ENCODE results near the gene PHACTR3.

DNA sequence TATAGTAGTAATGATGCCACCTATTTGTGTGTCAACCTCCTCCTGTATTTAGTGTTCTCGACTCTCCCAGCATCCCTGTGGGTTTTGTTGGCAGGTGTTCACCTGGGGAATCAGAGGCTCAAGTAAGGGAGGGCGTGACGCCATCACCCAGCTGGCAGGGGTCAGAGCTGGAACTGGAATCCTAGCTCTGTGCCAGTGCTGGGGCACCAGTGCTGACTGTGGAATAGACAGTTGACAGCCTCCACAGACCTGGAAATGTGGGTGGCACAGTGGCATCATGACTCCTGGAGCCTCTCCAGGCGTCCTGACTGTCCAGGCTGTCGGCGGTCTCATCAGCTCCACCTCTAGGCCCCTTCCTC, 226.3 kb downstream of the PHACTR3 start:
- TF ChIP-seq CTCF (IDR thresholded peaks at IDR 0.05): no peak
- TF ChIP-seq POLR2A (IDR thresholded peaks at IDR 0.05): no peak

Measured in lower leg skin (tissue), 3 donors.